Measurements from ENCODE around the gene KRI1.
A peak's percentile ranks its signal among the peaks of the same experiment; 100 is the strongest.
"Not testable (repeated sequence)": the region's sequence is repeated elsewhere in the genome, so short reads cannot be mapped to it uniquely, and the experiment has no call there.

KRI1 gene

DNA sequence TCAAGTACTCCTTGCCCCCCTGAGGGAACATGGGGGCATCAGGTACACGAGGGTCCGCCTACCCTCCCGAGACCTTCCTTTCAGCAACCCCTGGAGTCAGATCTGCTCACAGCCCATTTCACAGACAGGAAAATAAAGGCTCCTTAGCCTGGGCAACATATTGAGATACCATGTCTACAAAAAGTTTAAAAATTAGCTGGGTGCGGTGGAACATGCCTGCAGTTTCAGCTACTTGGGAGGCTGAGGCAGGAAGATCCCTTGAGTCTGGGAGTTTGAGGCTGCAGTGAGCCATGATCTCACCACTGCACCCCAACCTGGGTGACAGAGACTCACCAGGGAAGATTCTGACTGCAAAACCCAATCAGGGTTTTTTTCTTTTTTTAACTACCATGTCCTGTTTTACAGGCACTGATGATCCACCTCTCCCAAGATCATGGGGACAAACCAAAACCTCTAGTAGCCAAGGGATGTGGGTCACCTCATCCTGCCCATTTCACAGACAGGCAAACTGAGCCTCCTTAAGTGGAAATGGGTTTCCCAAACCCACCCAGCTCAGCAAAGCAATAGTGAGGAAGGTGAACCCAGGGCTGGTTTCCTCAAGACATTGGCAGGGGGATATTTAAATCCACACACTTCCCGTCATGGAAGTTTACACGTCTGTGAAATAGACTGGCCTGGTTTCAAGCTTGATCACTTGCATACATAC lies 9.4 kb upstream of the KRI1 start:
- no peak overlapping the region for H3K4me3 ChIP-seq (ENCODE audit: low read length)
- TF ChIP-seq, protein P1, sequence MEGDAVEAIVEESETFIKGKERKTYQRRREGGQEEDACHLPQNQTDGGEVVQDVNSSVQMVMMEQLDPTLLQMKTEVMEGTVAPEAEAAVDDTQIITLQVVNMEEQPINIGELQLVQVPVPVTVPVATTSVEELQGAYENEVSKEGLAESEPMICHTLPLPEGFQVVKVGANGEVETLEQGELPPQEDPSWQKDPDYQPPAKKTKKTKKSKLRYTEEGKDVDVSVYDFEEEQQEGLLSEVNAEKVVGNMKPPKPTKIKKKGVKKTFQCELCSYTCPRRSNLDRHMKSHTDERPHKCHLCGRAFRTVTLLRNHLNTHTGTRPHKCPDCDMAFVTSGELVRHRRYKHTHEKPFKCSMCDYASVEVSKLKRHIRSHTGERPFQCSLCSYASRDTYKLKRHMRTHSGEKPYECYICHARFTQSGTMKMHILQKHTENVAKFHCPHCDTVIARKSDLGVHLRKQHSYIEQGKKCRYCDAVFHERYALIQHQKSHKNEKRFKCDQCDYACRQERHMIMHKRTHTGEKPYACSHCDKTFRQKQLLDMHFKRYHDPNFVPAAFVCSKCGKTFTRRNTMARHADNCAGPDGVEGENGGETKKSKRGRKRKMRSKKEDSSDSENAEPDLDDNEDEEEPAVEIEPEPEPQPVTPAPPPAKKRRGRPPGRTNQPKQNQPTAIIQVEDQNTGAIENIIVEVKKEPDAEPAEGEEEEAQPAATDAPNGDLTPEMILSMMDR (conservative IDR thresholded peaks at IDR 0.05; ENCODE audit: low read length) = no peak
- no peak for DNase-seq (ENCODE audit: low read depth)

DNA sequence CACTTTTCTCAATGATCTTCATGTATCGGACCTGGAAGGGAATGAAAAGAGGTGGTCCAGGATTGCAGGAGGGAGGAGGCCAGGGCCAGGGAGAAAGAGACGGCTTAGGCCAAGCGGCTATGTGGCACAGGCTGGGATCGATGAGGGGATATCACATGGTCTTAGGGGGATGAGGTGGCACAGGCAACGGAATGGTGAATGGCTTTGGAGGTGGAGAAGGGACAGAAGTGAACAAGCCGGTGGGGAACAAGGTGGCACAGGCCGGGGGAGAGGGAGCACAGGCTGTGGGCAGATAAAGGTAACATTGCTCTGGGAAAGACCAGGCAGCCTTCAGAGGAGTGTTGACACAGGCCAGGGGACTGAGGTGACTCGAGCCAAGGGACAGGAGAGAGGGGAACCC lies 8.7 kb upstream of the KRI1 start:
- DNase-seq (ENCODE audit: low read depth) = no peak
- TF ChIP-seq, protein P1 (conservative IDR thresholded peaks at IDR 0.05; ENCODE audit: low read length) = no peak
- no peak overlapping the region for H3K4me3 ChIP-seq (ENCODE audit: low read length)

DNA sequence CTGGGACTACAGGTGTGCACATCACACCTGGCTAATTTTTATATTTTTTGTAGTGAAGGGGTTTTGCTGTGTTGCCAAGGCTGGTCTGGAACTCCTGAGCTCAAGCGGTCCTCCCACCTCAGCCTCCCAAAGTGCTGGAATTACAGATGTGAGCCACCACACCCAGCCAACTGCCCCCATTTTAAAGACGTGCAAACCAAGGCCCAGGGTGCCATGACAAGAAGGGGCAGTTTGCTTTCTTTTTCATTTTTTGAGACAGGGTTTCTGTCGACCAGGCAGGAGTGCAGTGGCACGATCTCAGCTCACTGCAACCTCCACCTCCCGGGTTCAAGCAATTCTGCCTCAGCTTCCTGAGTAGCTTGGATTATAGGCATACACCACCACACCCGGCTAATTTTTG lies 8.0 kb upstream of the KRI1 start:
- DNase-seq (ENCODE audit: low read depth); H3K4me3 ChIP-seq (ENCODE audit: low read length): not testable (repeated sequence)

DNA sequence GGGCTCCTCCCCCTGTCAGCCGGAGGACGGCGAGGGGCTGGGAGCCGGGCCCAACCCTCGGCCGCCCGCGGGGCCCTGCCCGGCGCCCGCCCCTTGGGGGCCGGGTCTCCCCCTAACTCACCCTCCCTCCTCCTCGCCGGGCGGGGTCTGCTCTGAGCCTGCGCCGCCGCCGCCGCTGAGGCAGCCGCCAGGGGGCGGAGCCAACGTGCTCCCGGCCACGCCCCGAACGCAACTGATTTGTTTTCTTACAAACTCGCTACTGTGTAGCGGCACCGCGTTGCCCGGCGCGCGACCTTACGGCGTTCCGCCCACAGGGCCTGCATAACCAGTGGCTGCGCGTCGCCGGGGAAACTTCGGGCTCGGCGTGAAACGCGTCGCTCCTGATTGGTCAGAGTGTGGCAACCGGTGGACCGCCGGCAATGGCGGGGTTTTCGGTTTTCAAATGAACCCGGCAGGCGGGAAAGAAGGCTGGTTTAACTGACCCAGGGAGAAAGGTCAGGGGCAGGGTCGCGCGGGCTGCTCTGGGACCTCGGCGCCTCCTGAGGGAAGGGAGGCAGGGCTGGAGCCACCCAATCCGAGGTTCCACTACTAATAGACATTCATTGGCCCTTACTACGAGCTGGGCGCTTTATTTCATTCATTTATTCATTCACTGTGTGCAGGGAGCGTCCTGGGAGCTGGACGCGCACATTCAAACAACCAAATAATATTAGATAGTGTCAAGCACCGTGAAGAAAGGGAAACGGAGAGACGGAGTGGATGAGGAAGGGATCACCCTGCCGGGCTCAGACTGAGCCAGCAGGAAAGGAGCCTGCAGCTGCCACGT lies 3.2 kb upstream of the KRI1 start, which contains the start of gene CDKN2D:
TSS of gene CDKN2D (minus strand) at position 154 of the 826 bp plus-strand sequence. CDS start 326 bp downstream, outside the sequence.
- TF ChIP-seq, protein P1 (conservative IDR thresholded peaks at IDR 0.05; ENCODE audit: low read length) = no peak
- peak within 1 kb of the TSS; percentile 76 for H3K4me3 ChIP-seq (ENCODE audit: low read length)
- DNase-seq (ENCODE audit: low read depth) = peak; percentile 99

DNA sequence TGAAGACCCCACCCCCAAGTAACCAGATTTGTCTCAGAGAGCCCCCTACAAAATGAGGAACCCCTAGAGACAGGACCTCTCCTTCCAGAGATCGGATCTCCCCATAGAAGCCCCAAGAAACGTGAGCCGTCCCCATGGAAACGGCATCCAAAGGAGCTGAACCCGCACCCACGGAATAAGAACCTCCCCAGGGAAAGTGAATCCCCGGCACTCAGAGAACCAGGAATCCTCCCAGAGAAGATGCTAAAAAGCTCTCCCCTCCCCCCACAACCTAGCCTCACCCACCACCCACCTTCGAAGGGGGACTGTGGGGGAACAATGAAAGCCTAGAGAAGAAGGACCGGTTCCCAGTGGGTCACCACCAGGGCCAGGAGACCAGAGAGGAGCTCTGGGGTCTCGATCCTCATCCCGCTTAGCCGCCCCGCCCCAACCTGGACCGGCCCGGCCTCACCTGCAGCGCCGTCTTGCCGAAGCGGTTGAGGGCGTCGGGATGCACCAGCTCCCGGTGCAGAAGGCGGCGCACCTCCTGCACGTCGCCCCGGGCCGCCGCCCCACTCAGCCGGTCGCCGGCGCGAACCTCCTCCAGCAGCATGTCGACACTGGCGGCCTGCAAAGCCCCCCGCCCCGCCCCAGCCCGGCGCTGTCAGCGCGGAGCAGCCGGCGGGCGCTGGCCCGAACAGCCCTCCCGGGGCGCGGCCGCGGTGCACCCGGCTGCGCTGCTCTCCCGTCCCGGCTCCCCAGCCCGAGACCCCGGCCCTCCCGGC lies 2.4 kb upstream of the KRI1 start:
- H3K4me3 ChIP-seq (ENCODE audit: low read length) = peak overlapping the region; percentile 76
- TF ChIP-seq, protein P1 (conservative IDR thresholded peaks at IDR 0.05; ENCODE audit: low read length) = no peak
- DNase-seq (ENCODE audit: low read depth) = no peak

DNA sequence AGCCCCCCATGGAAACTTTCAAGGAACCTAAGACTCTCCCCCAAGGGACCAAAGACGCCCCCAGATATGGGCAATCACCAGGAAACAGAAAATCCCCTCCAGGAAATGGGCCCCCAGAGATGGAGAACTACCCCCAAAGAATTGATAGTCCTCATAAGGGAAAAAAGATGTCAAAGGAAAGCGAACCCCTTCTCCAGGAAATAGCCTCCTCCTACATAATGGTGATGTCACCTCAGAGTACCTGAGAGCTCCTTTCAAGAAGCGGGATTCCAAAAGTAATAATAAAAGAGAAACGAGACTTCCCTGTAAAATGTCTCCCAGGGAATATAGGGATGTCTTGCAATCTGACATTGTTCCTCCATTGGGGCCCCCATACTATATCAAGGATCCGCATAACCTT lies 1.8 kb upstream of the KRI1 start:
- no peak for DNase-seq (ENCODE audit: low read depth)
- TF ChIP-seq, protein P1 (conservative IDR thresholded peaks at IDR 0.05; ENCODE audit: low read length) = no peak
- peak overlapping the region; percentile 76 for H3K4me3 ChIP-seq (ENCODE audit: low read length)

DNA sequence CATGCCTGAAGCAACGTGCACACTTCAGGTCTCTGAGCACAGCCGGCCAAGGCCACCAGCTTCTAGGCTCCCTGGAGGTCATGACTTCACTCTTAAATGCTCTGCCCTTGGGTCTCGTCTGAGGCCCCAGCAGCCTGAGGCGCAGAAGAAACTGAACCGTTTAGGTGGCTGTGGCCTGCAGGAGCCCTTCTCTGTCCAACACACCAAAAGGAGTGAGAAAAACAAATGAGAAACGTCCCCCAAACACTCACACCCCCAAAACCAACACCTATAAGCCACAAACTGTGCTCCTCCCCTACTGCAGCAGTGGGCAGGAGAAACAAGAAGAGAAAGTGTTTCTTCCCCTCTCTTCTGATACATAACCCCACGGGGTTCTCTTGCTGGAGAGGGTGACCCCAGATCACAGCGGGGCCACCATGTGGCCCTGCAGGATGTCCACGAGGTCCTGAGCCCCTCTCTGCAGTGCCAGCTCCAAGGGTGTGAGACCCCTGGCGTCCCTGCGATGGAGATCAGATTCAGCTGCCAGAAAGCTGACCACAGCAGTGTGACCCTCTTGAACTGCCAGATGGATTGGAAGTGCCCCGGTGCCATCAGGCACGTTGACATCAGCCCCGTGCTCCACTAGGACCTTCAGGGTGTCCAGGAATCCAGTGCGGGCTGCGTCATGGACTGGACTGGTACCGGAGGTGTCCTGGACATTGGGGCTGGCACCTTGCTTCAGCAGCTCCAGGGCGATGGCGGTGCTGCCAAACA lies 1.0 kb upstream of the KRI1 start:
- peak overlapping the region; percentile 66 for H3K4me3 ChIP-seq (ENCODE audit: low read length)
- no peak for DNase-seq (ENCODE audit: low read depth)
- TF ChIP-seq, protein P1 (conservative IDR thresholded peaks at IDR 0.05; ENCODE audit: low read length) = no peak

Measured in AG10803 (cell line).